Measurements from ENCODE around the gene PDE6A. TPM values are rescaled to one million over a fixed set of nuclear protein-coding genes. Genes with fewer than 3 reads are reported as not detected.

The PDE6A gene
- total and polyA plus RNA-seq, 2 of the 13 experiments (the other 11 are each of a cell fraction or from before 2014, with no cell fraction given), result 0.01 TPM; not detected in 1

- Histone ChIP-seq H3K4me3 (replicated peaks in 1 of 3; ENCODE audit: insufficient read depth in 1 of 3, low read depth in 2 of 3, low read length in 3 of 3) (no peak overlapping the region), H3K9ac (ENCODE audit: insufficient read depth, low read depth, low read length) (no peak overlapping the region), H3K4me2 (ENCODE audit: low read depth, low read length) (no peak overlapping the region), H3K27ac (ENCODE audit: extremely low read length, insufficient read depth, low read length) (no peak overlapping the region), H3K36me3 (replicated peaks in 1 of 2; ENCODE audit: control insufficient read depth in 1 of 2, insufficient read depth in 2 of 2, low read length in 2 of 2) (no peaks in the 10 kb centered on the region), H3K27me3 (ENCODE audit: control insufficient read depth in 1 of 2, insufficient read depth in 2 of 2, low read length in 2 of 2) (no peaks in the 10 kb centered on the region; a peak in 1 of 5 replicates), H3K9me3 (ENCODE audit: low read length) (no peaks in the 10 kb centered on the region), H3K79me2 (ENCODE audit: insufficient read depth, low read length) (no peaks in the 10 kb centered on the region), H3K4me1 (ENCODE audit: insufficient read depth, low read length) (no peaks in the 10 kb centered on the region), H2AFZ (ENCODE audit: low read length) (no peak overlapping the region), H4K20me1 (ENCODE audit: insufficient read depth, low read length) (no peaks in the 10 kb centered on the region)
- intact Hi-C loops (cut with micrococcal nuclease; ENCODE audit: unreplicated experiment), result no loop called here
- TF ChIP-seq HNRNPH1 (optimal IDR thresholded peaks at IDR 0.05; ENCODE audit: low read depth, low read length) (no peak), PHF5A (CRISPR knock-in tag; IDR thresholded peaks at IDR 0.05; ENCODE audit: low read depth, unreplicated experiment) (no peak), ZKSCAN1 (IDR thresholded peaks at IDR 0.05; ENCODE audit: low read length) (no peak), HDAC6 (IDR thresholded peaks at IDR 0.05; ENCODE audit: low read depth, low read length) (no peak), ZSCAN31 (CRISPR knock-in tag; IDR thresholded peaks at IDR 0.05; ENCODE audit: low read depth) (no peak), ZNF292 (CRISPR knock-in tag; IDR thresholded peaks at IDR 0.05; ENCODE audit: borderline replicate concordance, low read depth) (no peak), TMF1 (CRISPR knock-in tag; IDR thresholded peaks at IDR 0.05; ENCODE audit: low read depth) (no peak)
- TF ChIP-seq, protein P1, sequence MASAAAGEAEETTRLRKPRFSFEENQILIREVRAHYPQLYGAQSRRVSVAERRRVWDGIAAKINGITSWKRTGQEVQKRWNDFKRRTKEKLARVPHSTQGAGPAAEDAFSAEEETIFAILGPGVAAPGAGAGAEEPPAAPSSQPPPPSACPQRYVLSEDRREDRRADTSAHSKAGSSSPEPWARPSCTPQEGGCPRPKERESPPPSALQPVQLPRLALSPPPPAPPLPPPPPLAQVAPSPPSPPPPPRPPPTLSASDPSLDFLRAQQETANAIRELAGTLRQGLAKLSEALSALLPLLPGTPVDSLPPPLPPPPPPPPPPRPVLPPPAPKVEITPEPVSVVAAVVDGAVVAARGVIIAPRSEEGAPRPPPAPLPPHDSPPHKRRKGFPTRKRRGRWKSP (CRISPR knock-in tag; IDR thresholded peaks at IDR 0.05), result no peak
- TF ChIP-seq, protein P2, sequence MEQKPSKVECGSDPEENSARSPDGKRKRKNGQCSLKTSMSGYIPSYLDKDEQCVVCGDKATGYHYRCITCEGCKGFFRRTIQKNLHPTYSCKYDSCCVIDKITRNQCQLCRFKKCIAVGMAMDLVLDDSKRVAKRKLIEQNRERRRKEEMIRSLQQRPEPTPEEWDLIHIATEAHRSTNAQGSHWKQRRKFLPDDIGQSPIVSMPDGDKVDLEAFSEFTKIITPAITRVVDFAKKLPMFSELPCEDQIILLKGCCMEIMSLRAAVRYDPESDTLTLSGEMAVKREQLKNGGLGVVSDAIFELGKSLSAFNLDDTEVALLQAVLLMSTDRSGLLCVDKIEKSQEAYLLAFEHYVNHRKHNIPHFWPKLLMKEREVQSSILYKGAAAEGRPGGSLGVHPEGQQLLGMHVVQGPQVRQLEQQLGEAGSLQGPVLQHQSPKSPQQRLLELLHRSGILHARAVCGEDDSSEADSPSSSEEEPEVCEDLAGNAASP (CRISPR knock-in tag; IDR thresholded peaks at IDR 0.05; ENCODE audit: borderline replicate concordance), result no peak
- in situ Hi-C loops (cut with HindIII; ENCODE audit: extremely low pct_ligation_motif_present, low pct_unique_long_range_greater_than_20kb), result no loop called here
- ATAC-seq (no peak), DNase-seq (ENCODE audit: low spot score) (no peak), FAIRE-seq (no peak)
- CTCF ChIA-PET (ENCODE audit: low intra/inter-chr PET ratio, low total read pairs), result no interaction called here
- POLR2A ChIA-PET, result no interaction called here
- WGBS (ENCODE audit: low lambda C conversion rate), result 64% methylated on average over 7 of the region's 7 CpGs
- BruUV-seq (replicated peaks), result no TSS peak
Observed at GRCh38 chr5:149871471-149871870, 73.1 kb downstream of the PDE6A start.
